GM12875 (cell line): ENCODE measurements around the gene UNC5B.

Experiments used
- H3K4me3 ChIP-seq: one replicate; pipeline ENCODE4 v1.5.1; 2011; ENCODE audit warnings: low read depth, low read length, control low read depth
- TF ChIP-seq, protein P1 (sequence below): IDR thresholded peaks from 2 replicates; pipeline ENCODE4 v1.5.1; 2011; ENCODE audit warnings: low read depth, mild to moderate bottlenecking, control low read depth, inconsistent platforms, low read length, moderate library complexity, borderline replicate concordance; ENCODE audit not compliant: insufficient read depth

The UNC5B gene

DNA sequence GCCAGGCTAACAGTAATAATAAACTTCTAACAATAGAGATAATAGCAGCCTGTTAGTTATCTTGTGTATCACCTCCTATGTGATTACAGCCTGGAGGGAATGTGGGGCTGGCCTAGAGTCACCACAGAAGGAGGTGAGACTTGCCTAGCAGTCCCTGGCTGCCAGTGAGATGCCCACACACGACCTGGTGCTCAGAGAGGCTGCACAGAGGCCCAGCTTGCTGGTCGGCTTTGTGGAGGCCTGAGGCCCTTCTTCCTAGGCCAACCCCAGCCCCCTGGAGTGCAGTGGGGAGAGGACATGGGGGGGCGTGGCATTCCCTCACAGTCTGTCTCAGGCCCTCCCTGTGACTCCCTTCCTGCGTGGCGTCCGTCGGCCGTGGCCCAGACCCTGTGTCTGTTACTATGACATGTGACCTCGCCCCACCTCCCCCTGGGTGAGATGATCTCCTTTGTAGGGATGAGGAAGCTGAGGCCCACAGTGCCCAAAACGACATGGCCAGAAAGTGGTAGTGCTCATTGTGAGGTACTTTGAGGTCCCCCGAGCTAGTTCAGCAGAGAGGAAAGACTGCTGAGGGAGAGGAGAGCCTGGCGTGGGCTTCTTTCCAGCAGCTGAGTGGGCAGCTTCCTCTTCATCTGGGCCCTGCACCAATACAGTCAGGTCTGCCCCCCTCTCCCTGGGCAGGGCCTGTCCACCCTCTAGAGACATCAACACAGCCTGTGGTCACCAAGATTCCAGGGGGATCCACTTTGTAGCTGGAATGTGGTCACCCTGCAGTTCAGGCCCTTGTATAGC, 29.7 kb downstream of the UNC5B start:
- no peak overlapping the region for H3K4me3 ChIP-seq
- TF ChIP-seq, protein P1, sequence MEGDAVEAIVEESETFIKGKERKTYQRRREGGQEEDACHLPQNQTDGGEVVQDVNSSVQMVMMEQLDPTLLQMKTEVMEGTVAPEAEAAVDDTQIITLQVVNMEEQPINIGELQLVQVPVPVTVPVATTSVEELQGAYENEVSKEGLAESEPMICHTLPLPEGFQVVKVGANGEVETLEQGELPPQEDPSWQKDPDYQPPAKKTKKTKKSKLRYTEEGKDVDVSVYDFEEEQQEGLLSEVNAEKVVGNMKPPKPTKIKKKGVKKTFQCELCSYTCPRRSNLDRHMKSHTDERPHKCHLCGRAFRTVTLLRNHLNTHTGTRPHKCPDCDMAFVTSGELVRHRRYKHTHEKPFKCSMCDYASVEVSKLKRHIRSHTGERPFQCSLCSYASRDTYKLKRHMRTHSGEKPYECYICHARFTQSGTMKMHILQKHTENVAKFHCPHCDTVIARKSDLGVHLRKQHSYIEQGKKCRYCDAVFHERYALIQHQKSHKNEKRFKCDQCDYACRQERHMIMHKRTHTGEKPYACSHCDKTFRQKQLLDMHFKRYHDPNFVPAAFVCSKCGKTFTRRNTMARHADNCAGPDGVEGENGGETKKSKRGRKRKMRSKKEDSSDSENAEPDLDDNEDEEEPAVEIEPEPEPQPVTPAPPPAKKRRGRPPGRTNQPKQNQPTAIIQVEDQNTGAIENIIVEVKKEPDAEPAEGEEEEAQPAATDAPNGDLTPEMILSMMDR = no peak

DNA sequence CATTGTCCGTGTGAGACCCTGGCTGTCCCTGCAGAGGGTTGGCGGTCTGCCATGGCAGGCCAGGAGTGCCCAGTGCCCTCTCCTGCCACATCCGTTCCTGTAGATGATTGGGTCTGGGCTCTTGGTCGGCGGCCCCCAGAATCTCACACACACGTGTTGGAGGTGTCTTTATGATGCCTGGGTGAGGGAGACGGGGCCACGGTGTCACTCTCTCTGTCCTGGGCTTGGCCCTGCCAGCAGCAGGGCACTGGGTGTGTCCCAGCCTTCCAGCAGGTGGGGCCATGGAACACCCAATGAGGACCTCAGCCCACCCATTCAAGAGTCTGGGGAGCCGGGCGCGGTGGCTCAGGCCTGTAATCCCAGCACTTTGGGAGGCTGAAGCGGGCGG, 30.2 kb downstream of the UNC5B start:
- no peak overlapping the region for H3K4me3 ChIP-seq
- TF ChIP-seq, protein P1 = no peak

DNA sequence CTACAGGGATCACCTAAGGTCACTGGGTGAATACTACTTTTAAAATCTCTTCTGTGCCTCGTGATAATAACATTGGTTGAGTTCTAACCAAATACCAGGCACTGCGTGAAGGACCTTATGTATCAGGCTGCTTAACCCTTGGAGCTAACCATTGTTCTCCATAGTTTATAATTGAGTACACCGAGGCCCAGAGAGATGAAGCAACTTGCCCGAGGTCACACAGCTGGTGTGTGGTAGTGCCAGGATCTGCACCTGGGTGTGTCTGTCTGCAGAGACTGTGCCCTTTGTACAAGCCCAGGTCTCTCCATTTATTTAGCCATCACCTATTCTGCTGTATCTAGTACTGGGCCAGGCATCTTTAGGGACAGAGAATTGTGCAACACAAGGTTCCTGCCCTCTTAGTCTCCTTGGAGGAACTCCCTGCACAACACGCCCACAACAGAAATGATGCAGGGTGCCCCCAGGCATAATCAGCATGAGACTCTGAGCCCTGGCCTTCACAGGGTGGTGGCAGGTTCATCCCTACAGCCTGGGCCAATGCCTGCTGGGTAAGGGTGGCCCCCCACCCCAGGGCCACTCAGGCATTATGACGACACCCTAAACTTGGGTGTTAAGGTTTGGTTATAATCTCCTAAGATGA, 31.5 kb downstream of the UNC5B start:
- H3K4me3 ChIP-seq = no peak overlapping the region
- TF ChIP-seq, protein P1 = no peak

DNA sequence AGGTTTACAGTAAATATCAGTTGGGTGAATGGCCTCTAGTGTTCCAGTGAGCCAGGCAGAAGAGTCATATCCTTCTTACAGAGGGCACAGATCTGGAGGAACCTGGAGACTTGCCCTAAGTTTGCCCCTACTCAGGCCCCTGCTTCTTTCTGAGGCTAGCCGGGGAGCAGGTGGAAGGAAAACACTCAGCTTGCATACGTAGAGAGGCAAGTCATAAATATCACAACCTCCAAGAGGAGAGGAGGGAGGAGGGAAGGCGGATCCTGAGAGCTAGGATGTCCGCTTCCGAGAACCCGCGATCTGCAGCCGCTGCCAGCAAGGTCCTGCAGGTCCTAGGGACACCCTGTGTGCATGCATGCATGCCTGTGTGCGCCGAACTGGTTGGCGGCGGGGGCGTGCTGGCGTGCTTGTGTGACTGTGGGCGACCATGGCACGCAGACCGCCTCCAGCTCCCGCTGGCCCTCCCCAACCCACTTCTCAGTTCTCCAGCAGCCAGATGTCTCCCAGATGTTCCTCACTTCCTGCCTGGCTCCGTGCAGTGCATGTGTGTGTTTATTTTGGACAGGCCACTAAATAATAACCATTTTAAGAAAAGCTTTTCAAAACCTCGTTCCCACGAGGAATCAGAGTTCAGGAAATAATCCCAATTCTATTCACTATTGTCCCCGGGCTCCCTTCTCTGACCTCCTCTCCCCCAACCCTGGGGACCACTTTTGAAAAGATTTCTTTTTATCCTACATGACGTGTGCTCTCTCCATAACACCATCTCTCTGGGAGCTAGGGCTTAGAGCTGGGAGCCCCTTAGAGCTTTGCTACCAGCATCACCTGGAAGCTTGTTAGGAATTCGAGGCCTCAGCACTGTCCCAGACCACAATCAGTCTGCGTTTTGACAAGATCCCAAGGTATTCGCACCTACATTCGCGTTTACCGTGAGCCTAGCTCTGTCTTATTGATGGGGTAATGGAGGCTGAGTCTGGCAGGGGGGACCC, 32.4 kb downstream of the UNC5B start:
- TF ChIP-seq, protein P1 = no peak
- no peak overlapping the region for H3K4me3 ChIP-seq

DNA sequence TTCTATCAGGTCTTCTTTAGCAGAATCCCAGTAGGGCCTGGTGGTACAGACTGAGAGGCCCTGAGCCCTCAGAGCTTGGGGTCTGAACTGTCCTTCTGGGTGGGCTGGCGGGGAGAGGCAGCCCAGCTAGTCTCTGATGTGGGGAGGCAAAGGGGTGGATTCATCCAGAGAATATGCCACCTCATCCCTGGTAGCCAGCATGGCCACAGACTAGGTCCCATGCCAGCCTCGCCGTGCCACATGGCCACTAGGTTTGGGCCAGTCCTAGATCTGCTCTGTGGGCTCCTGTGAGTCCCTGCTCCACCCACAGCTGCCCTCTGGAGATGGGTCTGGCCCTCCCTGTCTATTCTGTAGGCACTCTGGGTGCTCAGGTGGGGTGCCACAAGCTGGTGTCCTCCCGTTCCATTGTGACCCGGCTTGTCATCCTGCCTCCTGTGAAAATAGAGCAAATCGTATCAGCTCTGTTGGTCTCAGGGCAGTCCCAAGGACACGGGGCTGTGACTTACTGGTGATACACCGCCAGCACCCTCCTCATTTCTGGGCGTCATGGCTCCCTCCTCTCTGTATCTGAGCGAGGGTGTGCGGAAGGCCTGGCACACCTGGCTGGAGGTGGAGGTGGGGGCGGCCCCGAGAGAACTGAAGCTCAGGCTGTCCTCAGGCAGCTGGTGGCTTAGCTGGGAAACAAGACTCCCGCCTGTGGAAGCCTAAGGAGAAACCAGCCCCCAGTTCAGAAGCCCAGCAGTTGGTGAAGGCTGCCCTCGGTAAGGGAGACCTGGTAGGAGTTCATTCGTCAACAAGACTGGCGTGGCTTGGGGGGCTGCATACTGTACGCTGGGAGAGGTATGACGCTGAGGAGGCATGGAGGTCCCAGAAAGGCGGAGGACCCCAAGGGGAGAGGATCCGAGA, 33.3 kb downstream of the UNC5B start:
- TF ChIP-seq, protein P1 = no peak
- no peak overlapping the region for H3K4me3 ChIP-seq
